ACC112 (cell line): Measurements from ENCODE around the gene DSEL.

Experiments used
- H2AFZ ChIP-seq: fragments of 200-600 bp; sonication (generic); one replicate; pipeline ENCODE4 v1.6.0; 2017; ENCODE audit warnings: antibody characterized with exemption, low read length; ENCODE audit not compliant: unreplicated experiment
- H3K27ac ChIP-seq: fragments of 200-600 bp; sonication (generic); 2 replicates; pipeline ENCODE4 v1.5.1; 2014; ENCODE audit warnings: low read depth, mild to moderate bottlenecking, antibody characterized with exemption, low read length, moderate library complexity
- H3K27me3 ChIP-seq: fragments of 200-600 bp; sonication (generic); 2 replicates; pipeline ENCODE4 v1.6.1; 2014; ENCODE audit warnings: mild to moderate bottlenecking, antibody characterized with exemption, low read length, moderate library complexity, mixed read lengths; ENCODE audit not compliant: insufficient read depth
- H3K36me3 ChIP-seq: fragments of 200-600 bp; sonication (generic); 2 replicates; pipeline ENCODE4 v1.6.1; 2016; ENCODE audit warnings: mild to moderate bottlenecking, antibody characterized with exemption, low read length, moderate library complexity, mixed read lengths; ENCODE audit not compliant: insufficient read depth
- H3K4me1 ChIP-seq: fragments of 200-600 bp; sonication (generic); one replicate; pipeline ENCODE4 v1.6.1; 2016; ENCODE audit warnings: low read length, mixed read lengths; ENCODE audit not compliant: insufficient read depth, unreplicated experiment, control insufficient read depth
- H3K4me3 ChIP-seq: fragments of 200-600 bp; sonication (generic); 2 replicates; pipeline ENCODE4 v1.5.1; 2014; ENCODE audit warnings: mild to moderate bottlenecking, low read depth, low read length
- H3K79me2 ChIP-seq: fragments of 200-600 bp; sonication (generic); one replicate; pipeline ENCODE4 v1.6.0; 2016; ENCODE audit warnings: low read length; ENCODE audit not compliant: control insufficient read depth, unreplicated experiment, insufficient read depth

Gene DSEL

DNA sequence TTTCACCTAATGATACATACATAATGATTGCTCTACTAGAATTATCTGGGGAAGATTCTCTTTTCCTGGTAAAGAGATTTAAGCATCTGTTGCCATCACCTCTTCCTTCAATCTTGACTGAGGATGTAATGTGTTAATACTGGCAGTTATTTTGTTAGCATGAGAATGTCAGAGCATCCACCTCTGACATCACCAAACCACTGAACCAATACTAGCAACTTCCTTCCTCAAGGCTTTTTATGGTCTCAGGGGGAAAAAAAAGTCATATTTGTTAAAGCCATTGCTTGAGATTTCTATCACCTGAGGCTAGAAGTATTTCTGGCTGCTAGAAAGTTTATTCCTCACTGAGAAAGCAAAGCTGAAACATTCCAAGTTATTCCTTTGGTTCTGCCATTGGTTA, 48.5 kb downstream of the DSEL start:
- H3K27me3 ChIP-seq = no peaks in the 10 kb centered on the region
- H2AFZ ChIP-seq = no peak overlapping the region
- H3K4me1 ChIP-seq = no peaks in the 10 kb centered on the region
- H3K79me2 ChIP-seq = no peaks in the 10 kb centered on the region
- H3K4me3 ChIP-seq = no peak overlapping the region
- 0 out of 2 replicates have a peak, but pooled peaks cover 3% of the 10 kb centered on the region for H3K36me3 ChIP-seq
- H3K27ac ChIP-seq = no peak overlapping the region

DNA sequence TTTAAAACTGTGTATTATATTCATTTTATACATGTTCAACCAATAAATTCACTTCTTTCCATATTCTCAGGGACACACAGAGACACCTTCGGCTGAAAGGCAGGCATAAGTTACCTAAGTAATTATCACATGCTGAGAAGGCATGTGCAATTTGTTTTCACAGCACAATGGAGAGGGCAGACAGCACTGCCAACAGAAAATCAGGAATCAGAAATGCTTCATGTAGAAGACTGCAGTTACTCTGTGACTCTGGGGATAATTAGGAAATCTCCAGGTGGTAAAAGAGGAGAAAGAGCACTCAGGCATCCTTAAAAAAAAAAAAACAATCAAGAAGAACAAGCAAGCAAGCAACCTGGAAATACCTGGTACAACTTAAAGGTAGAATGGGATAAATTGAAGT, 49.3 kb downstream of the DSEL start:
- H3K4me1 ChIP-seq = no peaks in the 10 kb centered on the region
- H2AFZ ChIP-seq = no peak overlapping the region
- no peaks in the 10 kb centered on the region for H3K27me3 ChIP-seq
- no peak overlapping the region for H3K27ac ChIP-seq
- H3K4me3 ChIP-seq = no peak overlapping the region
- H3K36me3 ChIP-seq = 0 out of 2 replicates have a peak, but pooled peaks cover 3% of the 10 kb centered on the region
- H3K79me2 ChIP-seq = no peaks in the 10 kb centered on the region

DNA sequence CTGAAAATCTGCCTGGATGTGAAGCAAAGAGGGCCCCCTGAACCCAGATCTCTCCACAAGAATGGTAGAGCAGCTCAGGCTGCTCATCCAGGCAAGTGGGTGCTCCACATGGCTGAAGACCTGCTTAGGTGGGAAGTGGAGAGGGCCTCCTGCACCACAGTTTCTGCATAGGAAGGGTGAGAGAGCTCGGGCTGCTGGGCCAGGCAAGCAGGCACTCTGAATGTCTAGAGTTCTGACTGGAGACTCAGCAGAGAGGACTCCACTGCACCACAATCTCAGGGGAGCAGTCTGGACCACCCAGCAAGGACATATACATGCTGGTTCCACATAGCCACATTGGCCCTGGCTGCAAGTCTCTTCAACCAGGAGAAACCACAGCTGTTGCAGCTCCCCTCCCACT, 52.0 kb downstream of the DSEL start:
- Histone ChIP-seq H3K4me3 (no peak overlapping the region), H3K4me1 (no peaks in the 10 kb centered on the region), H3K79me2 (no peaks in the 10 kb centered on the region)

DNA sequence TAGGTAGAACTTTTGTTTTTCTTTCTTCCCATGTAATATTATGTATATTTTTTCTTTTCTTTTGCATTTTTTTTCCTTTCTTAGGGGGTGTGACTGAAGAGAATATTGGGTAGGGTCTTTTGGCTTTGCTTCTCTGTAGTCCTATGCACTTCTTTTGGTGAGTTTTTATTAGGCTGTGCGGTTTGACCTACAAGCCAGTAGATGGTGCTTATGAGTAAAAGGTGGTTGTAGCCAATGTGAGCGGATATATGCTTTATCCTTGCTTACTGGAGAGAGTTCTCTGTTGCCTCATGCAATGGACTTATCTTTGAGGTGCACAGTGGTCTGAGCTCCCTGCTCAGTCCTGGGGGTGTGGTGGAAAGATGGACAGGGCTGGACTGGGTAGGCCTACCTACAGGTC, 52.7 kb downstream of the DSEL start:
- Histone ChIP-seq H3K36me3 (0 out of 2 replicates have a peak, but pooled peaks cover 3% of the 10 kb centered on the region), H2AFZ (no peak overlapping the region), H3K4me3 (no peak overlapping the region), H3K27me3 (no peaks in the 10 kb centered on the region), H3K4me1 (no peaks in the 10 kb centered on the region), H3K27ac (no peak overlapping the region), H3K79me2 (no peaks in the 10 kb centered on the region)

More for the DNA sequence above, 52.0 kb downstream of the DSEL start:
- 0 out of 2 replicates have a peak, but pooled peaks cover 3% of the 10 kb centered on the region for H3K36me3 ChIP-seq
- no peaks in the 10 kb centered on the region for H3K27me3 ChIP-seq
- no peak overlapping the region for H3K27ac ChIP-seq
- no peak overlapping the region for H2AFZ ChIP-seq

DNA sequence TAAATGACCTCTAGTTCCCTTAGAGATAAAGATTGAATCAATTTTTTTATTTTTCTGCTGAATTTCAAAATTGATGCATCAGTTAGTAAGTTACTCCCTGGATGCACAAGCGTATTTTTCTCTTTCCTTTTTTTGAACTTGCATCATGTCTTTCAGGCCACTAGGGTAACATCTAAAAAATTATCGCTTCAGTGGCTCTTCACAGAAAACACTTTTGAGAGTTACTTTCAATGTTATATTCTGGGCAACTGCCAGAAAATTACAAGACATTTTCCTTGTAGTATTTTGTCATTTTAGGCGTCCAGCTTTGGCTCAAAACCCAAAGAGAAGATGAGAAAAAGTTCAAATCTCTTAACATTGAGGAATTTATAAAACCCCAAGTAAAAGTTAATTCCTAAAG, 59.8 kb downstream of the DSEL start:
- Histone ChIP-seq H3K79me2 (no peaks in the 10 kb centered on the region), H3K4me1 (peaks cover 5% of the 10 kb centered on the region), H3K36me3 (no peaks in the 10 kb centered on the region; the same call in 1 of the 2 replicates), H2AFZ (no peak overlapping the region), H3K27ac (no peak overlapping the region), H3K4me3 (no peak overlapping the region), H3K27me3 (no peaks in the 10 kb centered on the region)
